ENCODE data around the gene HEXD. TPM values are rescaled to one million over a fixed set of nuclear protein-coding genes. Genes with fewer than 3 reads are reported as not detected.

Gene HEXD
- total and polyA plus RNA-seq, 2 of the 8 experiments (the other 6 are each of a cell fraction or from before 2014, with no cell fraction given): 20.6 to 21.8 TPM

DNA sequence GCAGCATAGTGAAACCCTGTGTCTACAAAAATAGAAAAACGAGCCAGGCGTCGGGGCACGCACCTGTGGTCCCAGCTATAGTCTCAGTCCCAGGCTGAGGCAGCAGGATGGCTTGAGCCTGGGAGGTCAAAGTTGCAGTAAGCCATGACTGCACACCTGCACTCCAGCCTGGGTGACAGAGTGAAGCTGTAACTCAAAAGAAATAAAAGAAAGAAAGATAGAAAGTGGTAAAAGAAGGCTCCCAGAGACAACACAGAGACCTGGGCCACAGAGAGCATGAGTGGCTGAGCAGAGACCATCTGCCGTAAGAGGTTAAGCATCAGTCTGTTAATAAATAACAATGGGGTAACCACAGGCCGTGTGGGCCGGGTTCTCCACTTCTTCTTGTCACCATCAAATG lies 15.3 kb upstream of the HEXD start:
- FAIRE-seq (no peak), DNase-seq (ENCODE audit: low read depth in 1 of 2, low spot score in 2 of 2) (no peak)
- H2BK12ac ChIP-seq (ENCODE audit: low read depth, low read length): no peak overlapping the region
- no peak overlapping the region for H2AK5ac ChIP-seq (ENCODE audit: low read depth, low read length)
- H2BK15ac ChIP-seq (ENCODE audit: low read length): no peak overlapping the region
- no peak overlapping the region for H2BK120ac ChIP-seq (replicated peaks; ENCODE audit: low read depth, low read length)
- no peak overlapping the region for H3K18ac ChIP-seq (ENCODE audit: extremely low read depth, low read length)
- no peaks in the 10 kb centered on the region for H3K79me1 ChIP-seq (ENCODE audit: low read depth, low read length)
- no peak overlapping the region for H4K91ac ChIP-seq (replicated peaks; ENCODE audit: insufficient read length, low read length)
- H3K36me3 ChIP-seq (ENCODE audit: control insufficient read depth in 2 of 4, insufficient read depth in 4 of 4, low read length in 3 of 4): peaks cover 0 to 11% (median 2%) of the 10 kb centered on the region in 4 experiments; a peak in 3 of 8 replicates
- no peak overlapping the region for H3K4ac ChIP-seq (replicated peaks; ENCODE audit: insufficient read length, low read depth, low read length)
- H3K4me3 ChIP-seq (ENCODE audit: extremely low read depth in 1 of 4, insufficient read depth in 2 of 4, low read depth in 3 of 4, low read length in 4 of 4): no peak overlapping the region
- CTCF ChIA-PET (ENCODE audit: partially characterized antibody): interaction anchor here (1.0 to 1.3 kb wide), 2 partner anchors 12 to 50 kb away, joined by 3 to 4 read pairs; no protein-coding TSS in a partner anchor
- H3K56ac ChIP-seq (replicated peaks; ENCODE audit: insufficient read length, low read depth, low read length): no peak overlapping the region
- no peak overlapping the region for H2BK5ac ChIP-seq (ENCODE audit: low read depth, low read length)
- no peak overlapping the region for H2AFZ ChIP-seq (ENCODE audit: low read length)
- H3K27me3 ChIP-seq (replicated peaks in 1 of 4; ENCODE audit: control insufficient read depth in 3 of 4, extremely low read depth in 1 of 4, insufficient read depth in 3 of 4, low read length in 3 of 4): no peaks in the 10 kb centered on the region
- H4K8ac ChIP-seq (ENCODE audit: extremely low read depth, insufficient read depth, low read length): no peak overlapping the region
- H3K4me1 ChIP-seq (replicated peaks in 1 of 4; ENCODE audit: control insufficient read depth in 3 of 4, insufficient read depth in 4 of 4, low read length in 3 of 4): no peaks in the 10 kb centered on the region
- H3K79me2 ChIP-seq (ENCODE audit: control insufficient read depth in 1 of 2, insufficient read depth in 2 of 2, low read length in 2 of 2): no peaks in the 10 kb centered on the region
- no peaks in the 10 kb centered on the region for H3K9me3 ChIP-seq (ENCODE audit: insufficient read depth in 2 of 2, low read depth in 1 of 2, low read length in 1 of 2)
- H3K23me2 ChIP-seq (ENCODE audit: low read depth, low read length): no peaks in the 10 kb centered on the region
- WGBS, 2 experiments (ENCODE audit: extremely low coverage in 1 of 2, insufficient coverage in 1 of 2, insufficient read length in 1 of 2, insufficient replicate concordance in 2 of 2, low coverage in 1 of 2, low lambda C conversion rate in 2 of 2, missing lambda C conversion rate in 1 of 2): 97% methylated on average over 7 of the region's 7 CpGs; no CpG with 5 or more reads in 1 of the 2 experiments
- H4K5ac ChIP-seq (ENCODE audit: insufficient read length, low read depth, low read length): no peak overlapping the region
- POLR2A ChIA-PET (ENCODE audit: partially characterized antibody): no interaction called here
- peaks cover 0 to 4% of the 10 kb centered on the region in 2 experiments for H4K20me1 ChIP-seq (replicated peaks in 1 of 2; ENCODE audit: control insufficient read depth in 1 of 2, insufficient read depth in 2 of 2, low read length in 2 of 2)
- no peak overlapping the region for H2BK20ac ChIP-seq (ENCODE audit: low read length)
- H3K9ac ChIP-seq (replicated peaks in 1 of 4; ENCODE audit: extremely low read depth in 1 of 4, low read depth in 3 of 4, low read length in 3 of 4): no peak overlapping the region
- no peak overlapping the region for H3K23ac ChIP-seq (ENCODE audit: insufficient read length)
- H3K4me2 ChIP-seq (ENCODE audit: insufficient read depth in 1 of 2, low read depth in 2 of 2, low read length in 2 of 2): no peak overlapping the region
- H3K14ac ChIP-seq (ENCODE audit: insufficient read length): no peak overlapping the region
- H3K27ac ChIP-seq (ENCODE audit: low read depth, low read length): no peak overlapping the region
- no peak for TF ChIP-seq BCL11A (IDR thresholded peaks at IDR 0.05; ENCODE audit: low read depth in 2 of 2, low read length in 2 of 2)
